ENCODE measurements around the gene FAM186B. TPM values are rescaled to one million over a fixed set of nuclear protein-coding genes. Genes with fewer than 3 reads are reported as not detected.

The FAM186B gene
- polyA plus RNA-seq, 1 of the 3 experiments (the other 2 are of a cell fraction): 0.16 TPM

GRCh38 chr12:49582201-49582600 lies 23.2 kb downstream of the FAM186B start:
- no peak for DNase-seq
- H3K9ac ChIP-seq: no peak overlapping the region
- no peaks in the 10 kb centered on the region for H3K27me3 ChIP-seq (ENCODE audit: insufficient read depth)
- H3K4me3 ChIP-seq (ENCODE audit: low read depth in 2 of 2, low read length in 1 of 2): no peak overlapping the region
- H3K27ac ChIP-seq (ENCODE audit: low read depth in 2 of 2, low read length in 1 of 2): no peak overlapping the region; a peak in 1 of 4 replicates
- H3K4me2 ChIP-seq: no peak overlapping the region
- no peaks in the 10 kb centered on the region; the same call in 1 of the 2 replicates for H3K79me2 ChIP-seq (ENCODE audit: insufficient read depth)
- peaks cover 7% of the 10 kb centered on the region; the same call in 1 of the 2 replicates for H4K20me1 ChIP-seq (ENCODE audit: insufficient read depth)
- H3K36me3 ChIP-seq (replicated peaks in 1 of 2; ENCODE audit: control insufficient read depth in 1 of 2, insufficient read depth in 2 of 2, low read length in 1 of 2): peaks cover 14 to 15% of the 10 kb centered on the region in 2 experiments
- ChIA-PET POLR2A (interaction anchor here (1.2 to 1.4 kb wide), 2 partner anchors 19 to 215 kb away, joined by 4 to 5 read pairs; partner anchors contain the start of gene SPATS2), CTCF (interaction anchor here (0.8 to 4.5 kb wide), 9 partner anchors 10 to 293 kb away, joined by 3 to 73 read pairs (median 26); partner anchors contain the start of genes DNAJC22, MCRS1 and PRPF40B)
- no peak overlapping the region for H2AFZ ChIP-seq (ENCODE audit: low read depth)
- peaks cover 0 to 18% of the 10 kb centered on the region in 2 experiments; a peak in 1 of 4 replicates for H3K4me1 ChIP-seq (ENCODE audit: control insufficient read depth in 1 of 2, insufficient read depth in 2 of 2, low read depth in 1 of 2, low read length in 1 of 2)
- WGBS (ENCODE audit: low lambda C conversion rate): 100% methylated on average over 1 of the region's 1 CpG
- TF ChIP-seq GATA2 (CRISPR knock-in tag; IDR thresholded peaks at IDR 0.05) (no peak), RCOR1 (IDR thresholded peaks at IDR 0.05; ENCODE audit: low read length) (no peak), FOXM1 (IDR thresholded peaks at IDR 0.05; ENCODE audit: low read depth) (no peak)
- TF ChIP-seq, protein P1, sequence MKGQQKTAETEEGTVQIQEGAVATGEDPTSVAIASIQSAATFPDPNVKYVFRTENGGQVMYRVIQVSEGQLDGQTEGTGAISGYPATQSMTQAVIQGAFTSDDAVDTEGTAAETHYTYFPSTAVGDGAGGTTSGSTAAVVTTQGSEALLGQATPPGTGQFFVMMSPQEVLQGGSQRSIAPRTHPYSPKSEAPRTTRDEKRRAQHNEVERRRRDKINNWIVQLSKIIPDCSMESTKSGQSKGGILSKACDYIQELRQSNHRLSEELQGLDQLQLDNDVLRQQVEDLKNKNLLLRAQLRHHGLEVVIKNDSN (IDR thresholded peaks at IDR 0.05; ENCODE audit: borderline replicate concordance, low read depth): no peak
- H3K9me2 ChIP-seq: no peaks in the 10 kb centered on the region
- H3F3A ChIP-seq (replicated peaks; ENCODE audit: insufficient read depth): no peaks in the 10 kb centered on the region
- H3K9me3 ChIP-seq: no peaks in the 10 kb centered on the region

DNA sequence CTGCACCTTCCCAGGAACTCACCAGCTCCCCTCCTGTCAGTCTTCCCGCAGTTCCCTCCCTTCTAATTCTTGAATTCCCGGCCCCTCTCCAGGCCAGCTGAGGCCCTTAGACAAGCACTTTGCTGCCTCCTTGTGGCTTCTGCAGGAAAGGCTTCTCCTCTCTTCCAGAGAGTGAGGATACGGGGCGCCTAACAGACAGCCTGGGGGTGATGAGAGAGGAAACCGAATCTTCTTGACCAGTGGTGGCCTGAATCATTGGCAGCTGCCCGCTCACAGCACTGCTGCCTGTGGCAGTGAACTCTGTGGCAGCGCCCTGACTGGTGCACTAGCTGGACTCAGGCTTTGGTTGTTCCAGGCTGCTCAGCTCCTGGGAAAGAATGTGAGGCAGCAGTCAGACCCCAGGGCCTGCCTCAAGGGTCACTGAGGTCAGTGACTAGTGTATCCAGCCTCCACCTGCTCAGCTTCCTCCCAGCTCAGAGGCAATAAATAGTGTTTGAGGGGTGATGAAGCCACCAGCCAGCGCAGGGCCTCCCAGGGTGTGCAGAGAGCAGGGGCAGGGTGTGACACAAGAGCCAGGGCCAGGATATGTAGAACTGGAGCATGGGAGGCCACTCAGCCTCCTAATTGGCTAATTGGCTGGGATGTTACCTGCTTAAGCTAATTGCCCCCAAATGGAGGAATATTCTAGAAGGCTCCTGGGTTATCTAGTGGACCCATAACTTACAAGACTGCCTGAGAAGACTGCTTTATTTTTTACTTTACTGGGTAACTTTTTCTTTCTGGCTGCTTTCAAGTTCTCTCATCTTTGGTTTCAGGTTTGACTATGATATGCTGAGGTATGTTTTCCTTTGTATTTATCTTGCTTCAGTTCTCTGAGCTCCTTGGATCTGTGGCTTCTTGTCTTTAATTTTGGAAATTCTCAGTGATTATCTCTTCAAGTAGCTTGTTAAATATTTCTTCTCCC lies 24.6 kb downstream of the FAM186B start:
- Histone ChIP-seq H3K4me3 (ENCODE audit: low read depth in 2 of 2, low read length in 1 of 2) (no peak overlapping the region; a peak in 1 of 4 replicates), H3K4me1 (ENCODE audit: control insufficient read depth in 1 of 2, insufficient read depth in 2 of 2, low read depth in 1 of 2, low read length in 1 of 2) (peaks cover 0 to 18% of the 10 kb centered on the region in 2 experiments; a peak in 1 of 4 replicates), H3K9me2 (no peaks in the 10 kb centered on the region), H3K9me3 (no peaks in the 10 kb centered on the region), H3F3A (replicated peaks; ENCODE audit: insufficient read depth) (peaks cover 3% of the 10 kb centered on the region), H2AFZ (ENCODE audit: low read depth) (no peak overlapping the region), H3K9ac (no peak overlapping the region), H3K27ac (ENCODE audit: low read depth in 2 of 2, low read length in 1 of 2) (no peak overlapping the region; a peak in 1 of 4 replicates), H3K27me3 (ENCODE audit: insufficient read depth) (no peaks in the 10 kb centered on the region), H3K79me2 (ENCODE audit: insufficient read depth) (no peaks in the 10 kb centered on the region; the same call in 1 of the 2 replicates), H3K4me2 (no peak overlapping the region), H3K36me3 (replicated peaks in 1 of 2; ENCODE audit: control insufficient read depth in 1 of 2, insufficient read depth in 2 of 2, low read length in 1 of 2) (peaks cover 18 to 20% of the 10 kb centered on the region in 2 experiments), H4K20me1 (ENCODE audit: insufficient read depth) (peaks cover 7% of the 10 kb centered on the region; the same call in 1 of the 2 replicates)
- TF ChIP-seq SMC3 (IDR thresholded peaks at IDR 0.05; ENCODE audit: low read depth, low read length) (peak; percentile 53), NFIC (IDR thresholded peaks at IDR 0.05; ENCODE audit: borderline replicate concordance) (no peak), RAD21 (IDR thresholded peaks at IDR 0.05; ENCODE audit: low read length) (peak; percentile 82), GATA2 (CRISPR knock-in tag; IDR thresholded peaks at IDR 0.05) (no peak)
- TF ChIP-seq, protein P2, sequence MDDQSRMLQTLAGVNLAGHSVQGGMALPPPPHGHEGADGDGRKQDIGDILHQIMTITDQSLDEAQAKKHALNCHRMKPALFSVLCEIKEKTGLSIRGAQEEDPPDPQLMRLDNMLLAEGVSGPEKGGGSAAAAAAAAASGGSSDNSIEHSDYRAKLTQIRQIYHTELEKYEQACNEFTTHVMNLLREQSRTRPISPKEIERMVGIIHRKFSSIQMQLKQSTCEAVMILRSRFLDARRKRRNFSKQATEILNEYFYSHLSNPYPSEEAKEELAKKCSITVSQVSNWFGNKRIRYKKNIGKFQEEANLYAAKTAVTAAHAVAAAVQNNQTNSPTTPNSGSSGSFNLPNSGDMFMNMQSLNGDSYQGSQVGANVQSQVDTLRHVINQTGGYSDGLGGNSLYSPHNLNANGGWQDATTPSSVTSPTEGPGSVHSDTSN (IDR thresholded peaks at IDR 0.05): peak; percentile 52
- TF ChIP-seq, protein P3, sequence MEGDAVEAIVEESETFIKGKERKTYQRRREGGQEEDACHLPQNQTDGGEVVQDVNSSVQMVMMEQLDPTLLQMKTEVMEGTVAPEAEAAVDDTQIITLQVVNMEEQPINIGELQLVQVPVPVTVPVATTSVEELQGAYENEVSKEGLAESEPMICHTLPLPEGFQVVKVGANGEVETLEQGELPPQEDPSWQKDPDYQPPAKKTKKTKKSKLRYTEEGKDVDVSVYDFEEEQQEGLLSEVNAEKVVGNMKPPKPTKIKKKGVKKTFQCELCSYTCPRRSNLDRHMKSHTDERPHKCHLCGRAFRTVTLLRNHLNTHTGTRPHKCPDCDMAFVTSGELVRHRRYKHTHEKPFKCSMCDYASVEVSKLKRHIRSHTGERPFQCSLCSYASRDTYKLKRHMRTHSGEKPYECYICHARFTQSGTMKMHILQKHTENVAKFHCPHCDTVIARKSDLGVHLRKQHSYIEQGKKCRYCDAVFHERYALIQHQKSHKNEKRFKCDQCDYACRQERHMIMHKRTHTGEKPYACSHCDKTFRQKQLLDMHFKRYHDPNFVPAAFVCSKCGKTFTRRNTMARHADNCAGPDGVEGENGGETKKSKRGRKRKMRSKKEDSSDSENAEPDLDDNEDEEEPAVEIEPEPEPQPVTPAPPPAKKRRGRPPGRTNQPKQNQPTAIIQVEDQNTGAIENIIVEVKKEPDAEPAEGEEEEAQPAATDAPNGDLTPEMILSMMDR (IDR thresholded peaks at IDR 0.05): peak; percentile 88
- ChIA-PET CTCF (interaction anchor here (0.7 to 4.5 kb wide), 50 partner anchors 8 to 292 kb away, joined by 3 to 73 read pairs (median 5); partner anchors contain the start of genes C1QL4, DNAJC22, FAM186B and KCNH3), POLR2A (interaction anchor here (0.6 to 1.0 kb wide), 2 partner anchors 13 to 221 kb away, joined by 3 to 4 read pairs; partner anchors contain the start of gene MCRS1)
- 55% methylated on average over 6 of the region's 8 CpGs for WGBS (ENCODE audit: low lambda C conversion rate)
- peak; percentile 83 for DNase-seq
